HG02678 (cell line): ENCODE data around the gene KCNK6.

Source experiments
- ATAC-seq: cut with Tn5 transposase; IDR thresholded peaks from one replicate; pipeline ENCODE4 v1.9.1; 2021; ENCODE audit warnings: mild to moderate bottlenecking, moderate library complexity; ENCODE audit not compliant: unreplicated experiment

The KCNK6 gene

GRCh38 chr19:38319421-38320258, at the start of gene KCNK6:
KCNK6 (plus strand) TSS chr19:38319845; CDS start chr19:38319951, 106 bp downstream.
- no peak for ATAC-seq

GRCh38 chr19:38270587-38271167, 49.0 kb upstream of the KCNK6 start:
- ATAC-seq, result no peak

DNA sequence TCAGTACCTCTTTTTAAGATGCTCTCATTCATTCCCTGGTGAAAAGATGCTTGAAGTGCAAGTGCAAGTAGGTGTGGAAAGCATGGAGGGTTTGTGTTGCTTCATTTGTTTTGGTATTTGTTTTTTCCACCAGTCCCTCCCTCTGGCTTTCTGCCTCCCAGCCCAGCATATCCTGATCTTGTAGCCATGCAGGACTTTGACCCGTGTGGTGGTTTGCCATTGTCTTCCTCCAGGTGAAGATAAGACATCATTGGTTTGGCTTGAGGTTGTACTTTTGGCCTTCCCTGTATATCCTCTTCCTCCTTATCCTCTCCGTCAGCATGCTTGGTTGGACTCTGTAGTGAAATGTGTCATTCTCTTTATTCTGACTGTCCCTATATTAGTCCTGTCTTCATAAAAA, 46.1 kb upstream of the KCNK6 start:
- ATAC-seq, result no peak

- ATAC-seq, result no peak
Observed at GRCh38 chr19:38274739-38275138, 44.9 kb upstream of the KCNK6 start.

DNA sequence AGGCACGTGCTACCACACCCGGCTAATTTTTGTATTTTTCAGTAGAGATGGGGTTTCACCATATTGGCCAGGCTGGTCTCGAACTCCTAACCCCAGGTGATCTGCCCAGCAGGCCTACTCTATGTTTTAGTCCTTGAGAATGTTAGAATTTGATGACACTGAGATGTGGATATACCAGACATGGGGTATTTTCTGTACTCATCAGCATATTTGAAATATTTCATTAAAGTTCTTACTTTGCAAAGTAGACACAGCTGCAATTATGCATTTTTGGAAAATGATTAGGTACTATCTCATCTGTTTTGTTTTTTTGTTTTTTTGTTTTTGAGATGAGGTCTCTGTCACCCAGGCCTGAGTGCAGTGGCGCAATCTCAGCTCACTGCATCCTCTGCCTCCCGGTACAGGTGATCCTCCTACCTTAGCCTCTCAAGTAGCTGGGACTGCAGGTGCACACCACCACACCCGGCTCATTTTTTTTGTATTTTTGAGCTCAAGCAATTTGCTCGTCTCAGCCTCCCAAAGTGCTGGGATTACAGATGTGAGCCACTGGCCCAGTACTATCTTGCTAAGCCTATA, 42.6 kb upstream of the KCNK6 start:
- ATAC-seq, result no peak

GRCh38 chr19:38277549-38277948, 42.1 kb upstream of the KCNK6 start:
- no peak for ATAC-seq

GRCh38 chr19:38277969-38278680, 41.5 kb upstream of the KCNK6 start:
- no peak for ATAC-seq

DNA sequence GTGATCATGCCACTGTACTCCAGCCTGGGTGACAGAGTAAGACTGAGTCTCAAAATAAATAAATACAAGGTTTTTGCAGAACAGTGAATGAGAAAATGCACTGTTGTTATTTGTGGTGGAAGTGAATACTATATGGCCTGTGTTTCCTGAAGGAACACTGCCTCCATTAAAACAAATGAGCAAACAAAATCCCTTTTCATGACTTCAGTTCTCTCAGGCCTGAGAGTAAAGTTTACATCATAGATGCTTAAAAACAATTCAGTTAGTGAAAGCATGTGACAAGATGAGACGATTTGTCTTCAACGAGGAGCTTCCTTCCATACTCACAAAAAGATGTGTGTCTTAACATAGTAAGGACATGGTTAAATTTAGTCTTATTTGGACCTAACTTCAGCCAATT, 40.9 kb upstream of the KCNK6 start:
- ATAC-seq, result no peak

GRCh38 chr19:38280030-38280921, 39.4 kb upstream of the KCNK6 start:
- no peak for ATAC-seq

- ATAC-seq, result no peak
Observed at GRCh38 chr19:38281811-38282566, 37.7 kb upstream of the KCNK6 start.

DNA sequence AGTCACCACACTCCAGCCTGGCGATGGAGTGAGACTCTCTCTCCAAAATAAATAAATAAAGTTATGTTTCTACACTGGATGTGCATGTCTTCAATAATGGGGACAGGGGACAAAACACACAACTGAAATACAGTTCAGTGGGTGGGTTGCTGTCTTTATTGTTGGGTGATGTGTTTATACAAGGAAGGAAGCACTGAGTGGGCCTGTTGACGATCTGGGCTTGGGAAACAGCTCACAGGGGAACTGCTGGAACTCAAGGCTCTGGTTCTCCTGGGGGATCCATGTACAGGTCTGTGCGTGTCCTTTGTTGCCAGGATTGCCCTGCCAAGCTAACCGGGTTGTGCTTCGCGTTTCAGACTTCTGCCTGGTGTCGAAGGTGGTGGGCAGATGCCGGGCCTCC, 36.4 kb upstream of the KCNK6 start:
- ATAC-seq, result no peak

- no peak for ATAC-seq
Observed at GRCh38 chr19:38284422-38284821, 35.2 kb upstream of the KCNK6 start.

DNA sequence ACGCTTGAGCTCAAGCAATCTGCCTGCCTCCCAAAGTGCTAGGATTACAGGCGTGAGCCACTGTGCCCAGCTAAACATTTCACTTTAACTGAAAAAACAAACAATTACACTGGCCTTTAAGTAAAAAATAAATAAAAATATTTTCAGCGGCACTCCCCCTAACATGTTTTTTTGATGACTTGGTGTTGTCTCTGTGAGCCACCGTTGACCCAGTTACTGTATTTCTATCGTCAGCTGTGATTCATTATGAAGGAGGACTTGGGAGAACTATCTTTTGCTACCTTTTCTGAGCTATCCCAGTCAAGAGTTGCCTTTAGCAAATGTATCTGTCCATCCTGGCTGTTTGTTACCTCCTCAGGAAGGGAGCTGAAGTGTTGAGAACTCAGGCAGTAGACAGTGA, 34.1 kb upstream of the KCNK6 start:
- ATAC-seq, result no peak

- no peak for ATAC-seq
Observed at GRCh38 chr19:38287604-38288003, 32.0 kb upstream of the KCNK6 start.

GRCh38 chr19:38288123-38288855, 31.4 kb upstream of the KCNK6 start:
- ATAC-seq, result no peak

GRCh38 chr19:38289955-38290354, 29.7 kb upstream of the KCNK6 start:
- ATAC-seq, result no peak

GRCh38 chr19:38290631-38291147, 29.0 kb upstream of the KCNK6 start:
- ATAC-seq, result no peak

GRCh38 chr19:38291855-38292254, 27.8 kb upstream of the KCNK6 start:
- ATAC-seq, result no peak

DNA sequence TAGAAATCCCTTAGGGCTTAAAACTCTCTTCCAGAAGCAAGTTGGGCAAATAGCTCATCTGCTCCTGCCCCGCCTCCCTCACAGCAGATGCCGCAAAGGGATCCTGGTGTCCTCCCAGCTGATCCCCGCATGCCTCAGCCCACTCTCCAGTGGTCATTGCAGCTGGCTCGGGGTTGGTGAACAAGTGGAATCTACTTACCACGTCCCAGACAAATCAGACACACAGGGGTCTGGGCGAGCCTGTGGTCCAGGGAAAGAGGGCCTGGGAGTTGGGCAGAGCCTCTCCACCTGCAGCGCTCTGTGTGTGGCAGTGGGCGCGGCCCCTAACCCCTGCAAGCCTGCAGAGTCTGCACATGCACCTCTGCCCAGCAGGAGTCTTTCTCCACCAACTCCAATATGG, 26.4 kb upstream of the KCNK6 start:
- no peak for ATAC-seq
